ENCODE measurements around the gene PTPRK.

Gene PTPRK

GRCh38 chr6:128400875-128401274 lies 119.5 kb downstream of the PTPRK start:
- Histone ChIP-seq H3K9me3 (no peaks in the 10 kb centered on the region), H3K27me3 (no peaks in the 10 kb centered on the region), H3K4me1 (no peaks in the 10 kb centered on the region), H3K4me3 (ENCODE audit: low read depth, low read length) (no peak overlapping the region), H3K36me3 (no peaks in the 10 kb centered on the region)
- no peak for TF ChIP-seq CTCF (IDR thresholded peaks at IDR 0.05; ENCODE audit: low read depth, low read length)
- no peak for DNase-seq

- no peak for DNase-seq
- TF ChIP-seq CTCF (IDR thresholded peaks at IDR 0.05; ENCODE audit: low read depth, low read length), result no peak
- H3K4me1 ChIP-seq, result no peaks in the 10 kb centered on the region
- H3K9me3 ChIP-seq, result no peaks in the 10 kb centered on the region
- no peak overlapping the region for H3K4me3 ChIP-seq (ENCODE audit: low read depth, low read length)
- H3K36me3 ChIP-seq, result no peaks in the 10 kb centered on the region
- H3K27me3 ChIP-seq, result no peaks in the 10 kb centered on the region
Measured at GRCh38 chr6:128397996-128398395, 122.4 kb downstream of the PTPRK start.

GRCh38 chr6:128395596-128395995 lies 124.8 kb downstream of the PTPRK start:
- Histone ChIP-seq H3K36me3 (no peaks in the 10 kb centered on the region), H3K9me3 (no peaks in the 10 kb centered on the region), H3K4me3 (ENCODE audit: low read depth, low read length) (no peak overlapping the region), H3K4me1 (no peaks in the 10 kb centered on the region), H3K27me3 (no peaks in the 10 kb centered on the region)
- DNase-seq, result no peak
- TF ChIP-seq CTCF (IDR thresholded peaks at IDR 0.05; ENCODE audit: low read depth, low read length), result no peak

- no peak for TF ChIP-seq CTCF (IDR thresholded peaks at IDR 0.05; ENCODE audit: low read depth, low read length)
- no peak overlapping the region for H3K4me3 ChIP-seq (ENCODE audit: low read depth, low read length)
- no peaks in the 10 kb centered on the region for H3K27me3 ChIP-seq
- H3K36me3 ChIP-seq, result no peaks in the 10 kb centered on the region
- no peaks in the 10 kb centered on the region for H3K4me1 ChIP-seq
- H3K9me3 ChIP-seq, result no peaks in the 10 kb centered on the region
- no peak for DNase-seq
Measured at GRCh38 chr6:128395188-128395587, 125.2 kb downstream of the PTPRK start.

GRCh38 chr6:128394167-128394566 lies 126.2 kb downstream of the PTPRK start:
- Histone ChIP-seq H3K4me1 (no peaks in the 10 kb centered on the region), H3K4me3 (ENCODE audit: low read depth, low read length) (no peak overlapping the region), H3K27me3 (no peaks in the 10 kb centered on the region), H3K36me3 (no peaks in the 10 kb centered on the region), H3K9me3 (no peaks in the 10 kb centered on the region)
- no peak for DNase-seq
- TF ChIP-seq CTCF (IDR thresholded peaks at IDR 0.05; ENCODE audit: low read depth, low read length), result no peak

- no peaks in the 10 kb centered on the region for H3K9me3 ChIP-seq
- no peaks in the 10 kb centered on the region for H3K4me1 ChIP-seq
- no peak for DNase-seq
- no peak overlapping the region for H3K4me3 ChIP-seq (ENCODE audit: low read depth, low read length)
- no peak for TF ChIP-seq CTCF (IDR thresholded peaks at IDR 0.05; ENCODE audit: low read depth, low read length)
- no peaks in the 10 kb centered on the region for H3K36me3 ChIP-seq
- no peaks in the 10 kb centered on the region for H3K27me3 ChIP-seq
Measured at GRCh38 chr6:128389820-128390534, 130.4 kb downstream of the PTPRK start.

All from BE2C (cell line).